Measurements from ENCODE around the gene CALCOCO1. TPM values are rescaled to one million over a fixed set of nuclear protein-coding genes. Genes with fewer than 3 reads are reported as not detected.

CALCOCO1 gene
- total and polyA plus RNA-seq, 3 donors from 2014 or later: 120 to 167 (median 121) TPM

GRCh38 chr12:53694756-53695151 lies 32.5 kb downstream of the CALCOCO1 start:
- H3K9me3 ChIP-seq: no peaks in the 10 kb centered on the region
- TF ChIP-seq, protein P1, sequence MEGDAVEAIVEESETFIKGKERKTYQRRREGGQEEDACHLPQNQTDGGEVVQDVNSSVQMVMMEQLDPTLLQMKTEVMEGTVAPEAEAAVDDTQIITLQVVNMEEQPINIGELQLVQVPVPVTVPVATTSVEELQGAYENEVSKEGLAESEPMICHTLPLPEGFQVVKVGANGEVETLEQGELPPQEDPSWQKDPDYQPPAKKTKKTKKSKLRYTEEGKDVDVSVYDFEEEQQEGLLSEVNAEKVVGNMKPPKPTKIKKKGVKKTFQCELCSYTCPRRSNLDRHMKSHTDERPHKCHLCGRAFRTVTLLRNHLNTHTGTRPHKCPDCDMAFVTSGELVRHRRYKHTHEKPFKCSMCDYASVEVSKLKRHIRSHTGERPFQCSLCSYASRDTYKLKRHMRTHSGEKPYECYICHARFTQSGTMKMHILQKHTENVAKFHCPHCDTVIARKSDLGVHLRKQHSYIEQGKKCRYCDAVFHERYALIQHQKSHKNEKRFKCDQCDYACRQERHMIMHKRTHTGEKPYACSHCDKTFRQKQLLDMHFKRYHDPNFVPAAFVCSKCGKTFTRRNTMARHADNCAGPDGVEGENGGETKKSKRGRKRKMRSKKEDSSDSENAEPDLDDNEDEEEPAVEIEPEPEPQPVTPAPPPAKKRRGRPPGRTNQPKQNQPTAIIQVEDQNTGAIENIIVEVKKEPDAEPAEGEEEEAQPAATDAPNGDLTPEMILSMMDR (IDR thresholded peaks at IDR 0.05): no peak
- no peak for TF ChIP-seq POLR2A (IDR thresholded peaks at IDR 0.05)
- intact Hi-C loops (cut with DNase I; ENCODE audit: low total_unique reads): no loop called here
- no peak for DNase-seq
- no peaks in the 10 kb centered on the region for H3K4me1 ChIP-seq
- 50 to 59% methylated on average over 16 of the region's 16 CpGs for WGBS, 2 donors
- H3K4me3 ChIP-seq: peak overlapping the region in 1 of 2 donors; percentile 8
- no peaks in the 10 kb centered on the region for H3K36me3 ChIP-seq (ENCODE audit: low read depth, missing control alignments)
- H3K27ac ChIP-seq: no peak overlapping the region
- H3K27me3 ChIP-seq: no peaks in the 10 kb centered on the region

DNA sequence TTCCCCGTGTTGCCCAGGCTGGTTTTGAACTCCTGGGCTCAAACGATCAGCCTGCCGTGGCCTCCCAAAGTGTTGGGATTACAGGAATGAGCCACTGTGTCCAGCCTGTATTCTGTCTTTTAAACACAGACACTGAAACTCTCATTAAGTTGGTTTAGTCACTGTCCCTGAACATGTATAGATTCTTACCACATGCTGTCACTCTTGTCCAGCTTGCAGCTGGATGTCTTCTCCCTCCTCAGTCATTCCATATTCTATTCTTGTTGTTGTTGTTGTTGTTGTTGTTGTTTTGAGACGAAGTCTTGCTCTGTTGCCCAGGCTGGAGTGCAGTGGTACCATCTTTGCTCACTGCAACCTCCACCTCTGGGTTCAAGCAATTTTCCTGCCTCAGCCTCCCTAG lies 39.1 kb downstream of the CALCOCO1 start:
- no peaks in the 10 kb centered on the region for H3K9me3 ChIP-seq
- intact Hi-C loops (cut with DNase I; ENCODE audit: low total_unique reads): no loop called here
- no peak for DNase-seq
- H3K36me3 ChIP-seq (ENCODE audit: low read depth, missing control alignments): no peaks in the 10 kb centered on the region
- TF ChIP-seq, protein P1 (IDR thresholded peaks at IDR 0.05): no peak
- H3K27me3 ChIP-seq: no peaks in the 10 kb centered on the region
- no peak overlapping the region for H3K4me3 ChIP-seq
- 90 to 92% methylated on average over 4 of the region's 4 CpGs for WGBS, 2 donors
- H3K4me1 ChIP-seq: no peaks in the 10 kb centered on the region
- H3K27ac ChIP-seq: no peak overlapping the region

DNA sequence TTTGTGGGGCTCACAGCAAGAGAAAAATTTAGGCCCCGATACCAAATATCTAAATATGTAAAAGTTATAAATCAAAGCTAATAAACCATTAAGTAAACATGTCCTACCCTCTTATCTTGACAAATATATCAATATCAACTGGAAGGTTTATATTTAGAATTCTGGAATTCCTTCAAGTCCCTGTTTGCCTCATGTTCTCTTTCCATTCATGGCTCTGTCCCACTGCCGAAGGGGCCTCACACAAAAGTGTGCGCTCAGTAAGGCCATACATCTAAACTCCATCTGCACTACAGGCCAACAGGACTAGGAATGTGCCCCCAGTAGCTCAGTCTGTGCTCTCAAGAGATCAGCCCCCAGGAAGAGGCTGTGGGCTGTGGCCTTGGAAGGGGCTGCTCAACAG lies 40.8 kb downstream of the CALCOCO1 start:
- Histone ChIP-seq H3K4me1 (no peaks in the 10 kb centered on the region), H3K4me3 (no peak overlapping the region), H3K27ac (no peak overlapping the region), H3K36me3 (ENCODE audit: low read depth, missing control alignments) (no peaks in the 10 kb centered on the region), H3K27me3 (no peaks in the 10 kb centered on the region), H3K9me3 (no peaks in the 10 kb centered on the region)
- 65 to 76% methylated on average over 3 of the region's 3 CpGs for WGBS, 2 donors
- no peak for DNase-seq
- no peak for TF ChIP-seq POLR2A (IDR thresholded peaks at IDR 0.05)
- TF ChIP-seq, protein P1 (IDR thresholded peaks at IDR 0.05): no peak
- intact Hi-C loops (cut with DNase I; ENCODE audit: low total_unique reads): no loop called here

DNA sequence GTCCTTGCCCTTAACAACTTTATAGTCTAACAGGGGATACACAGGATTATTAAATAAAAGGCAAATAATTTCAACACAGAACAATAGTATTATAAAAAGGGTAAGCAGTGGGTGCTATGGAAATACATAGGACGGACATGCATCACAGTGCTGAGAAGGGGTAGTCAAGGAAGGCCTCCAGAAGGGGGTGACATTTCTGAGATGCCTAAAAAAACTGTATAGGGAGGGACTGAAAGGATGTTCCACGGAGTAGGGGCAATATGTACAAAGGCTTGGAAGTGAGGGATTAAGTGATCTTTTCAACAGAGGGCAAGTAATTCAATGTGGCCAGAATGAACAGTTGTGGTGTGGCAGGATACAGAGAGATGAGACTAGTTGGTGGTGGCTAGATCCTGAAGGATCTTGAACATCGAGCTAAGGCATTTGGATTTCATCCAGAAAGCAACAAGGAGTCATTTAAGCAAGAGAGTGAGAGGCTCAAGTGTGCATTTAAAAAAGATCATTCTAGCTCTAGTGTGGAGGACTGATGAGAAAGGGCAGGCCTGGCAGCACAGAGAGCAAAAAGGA lies 42.5 kb downstream of the CALCOCO1 start:
- intact Hi-C loops (cut with DNase I; ENCODE audit: low total_unique reads): no loop called here
- DNase-seq: no peak
- no peaks in the 10 kb centered on the region for H3K4me1 ChIP-seq
- no peaks in the 10 kb centered on the region for H3K27me3 ChIP-seq
- TF ChIP-seq POLR2A (IDR thresholded peaks at IDR 0.05): no peak
- TF ChIP-seq, protein P1 (IDR thresholded peaks at IDR 0.05): no peak
- no peak overlapping the region for H3K4me3 ChIP-seq
- no peak overlapping the region for H3K27ac ChIP-seq
- WGBS, 2 donors: 72 to 82% methylated on average over 3 of the region's 3 CpGs
- H3K9me3 ChIP-seq: no peaks in the 10 kb centered on the region
- H3K36me3 ChIP-seq (ENCODE audit: low read depth, missing control alignments): no peaks in the 10 kb centered on the region

GRCh38 chr12:53683983-53684382 lies 43.3 kb downstream of the CALCOCO1 start:
- intact Hi-C loops (cut with DNase I; ENCODE audit: low total_unique reads): no loop called here
- H3K4me3 ChIP-seq: no peak overlapping the region
- no peak overlapping the region for H3K27ac ChIP-seq
- 85 to 97% methylated on average over 9 of the region's 9 CpGs for WGBS, 2 donors
- H3K4me1 ChIP-seq: no peaks in the 10 kb centered on the region
- DNase-seq: no peak
- no peaks in the 10 kb centered on the region for H3K36me3 ChIP-seq (ENCODE audit: low read depth, missing control alignments)
- H3K9me3 ChIP-seq: no peaks in the 10 kb centered on the region
- no peak for TF ChIP-seq POLR2A (IDR thresholded peaks at IDR 0.05)
- TF ChIP-seq, protein P1 (IDR thresholded peaks at IDR 0.05): no peak
- H3K27me3 ChIP-seq: no peaks in the 10 kb centered on the region
